IMR-90 (cell line): Measurements from ENCODE around the gene SYNRG. TPM values are rescaled to one million over a fixed set of nuclear protein-coding genes. Genes with fewer than 3 reads are reported as not detected.

Experiments
- ATAC-seq: fragments of 200-7000 bp; cut with Tn5 transposase; 2 replicates; pipeline ENCODE4 v1.9.1; 2020; ENCODE audit warnings: low read depth, mild to moderate bottlenecking, moderate library complexity
- BruUV-seq: library from RNA; stranded (reverse); fragments of 400-500 nt; replicated peaks from 2 replicates; lab custom pipeline; 2021; lab: Mats Ljungman, UMichigan
- CTCF ChIA-PET: fragments of 300-600 bp; formaldehyde crosslinking; extraction: SDS; loops from one replicate; lab custom pipeline; 2021; ENCODE audit warnings: antibody characterized with exemption; lab: Yijun Ruan, JAX
- POLR2A ChIA-PET: fragments of 300-600 bp; sonication (Branson Sonifier 250); formaldehyde crosslinking; loops from one replicate; lab custom pipeline; 2022; ENCODE audit warnings: antibody characterized with exemption; ENCODE audit not compliant: unreplicated experiment; lab: Charles Lee
- DNase-seq: peaks from one replicate; pipeline ENCODE4 v3.0.0; 2013
- H2AFZ ChIP-seq: replicated peaks from 2 replicates; pipeline ENCODE3; 2013; ENCODE audit warnings: low read length, mild to moderate bottlenecking; ENCODE audit not compliant: poor library complexity
- H2AK5ac ChIP-seq: 2 replicates; pipeline ENCODE4 v1.6.1; 2013; ENCODE audit warnings: low read depth, low read length, inconsistent platforms
- H2AK9ac ChIP-seq: replicated peaks from 2 replicates; pipeline ENCODE3; 2013; ENCODE audit warnings: mild to moderate bottlenecking, low read depth, low read length, moderate library complexity; ENCODE audit not compliant: poor library complexity
- H2BK120ac ChIP-seq: 2 replicates; pipeline ENCODE4 v1.6.1; 2013; ENCODE audit warnings: low read depth, low read length, inconsistent platforms
- H2BK15ac ChIP-seq: 3 replicates; pipeline ENCODE4 v1.6.1; 2013; ENCODE audit warnings: low read depth, low read length, inconsistent platforms
- H2BK20ac ChIP-seq: 2 replicates; pipeline ENCODE4 v1.6.1; 2013; ENCODE audit warnings: low read depth, mild to moderate bottlenecking, inconsistent platforms, low read length, moderate library complexity
- H2BK5ac ChIP-seq: 2 replicates; pipeline ENCODE4 v1.6.1; 2013; ENCODE audit warnings: mild to moderate bottlenecking, low read depth, low read length, inconsistent platforms; ENCODE audit not compliant: poor library complexity, severe bottlenecking
- H3K14ac ChIP-seq: replicated peaks from 2 replicates; pipeline ENCODE4 v1.6.1; 2013; ENCODE audit warnings: low read depth, low read length, inconsistent platforms
- H3K18ac ChIP-seq: 2 replicates; pipeline ENCODE4 v1.6.1; 2013; ENCODE audit warnings: low read depth, low read length, control low read depth
- H3K23ac ChIP-seq: 2 replicates; pipeline ENCODE4 v1.6.1; 2013; ENCODE audit warnings: low read depth, low read length, inconsistent platforms
- H3K27ac ChIP-seq: 2 replicates; pipeline ENCODE4 v1.5.1; 2013; ENCODE audit warnings: mild to moderate bottlenecking, control low read depth, low read length; ENCODE audit not compliant: insufficient read depth
- H3K27me3 ChIP-seq: 2 replicates; pipeline ENCODE4 v1.6.1; 2013; ENCODE audit warnings: low read length; ENCODE audit not compliant: control insufficient read depth, insufficient read depth
- H3K36me3 ChIP-seq: 2 replicates; pipeline ENCODE4 v1.6.1; 2013; ENCODE audit warnings: low read length, mixed read lengths; ENCODE audit not compliant: control insufficient read depth, insufficient read depth
- H3K4ac ChIP-seq: 2 replicates; pipeline ENCODE4 v1.6.1; 2013; ENCODE audit warnings: low read depth, low read length, inconsistent platforms
- H3K4me1 ChIP-seq: 2 replicates; pipeline ENCODE4 v1.6.1; 2013; ENCODE audit warnings: low read length, mixed read lengths; ENCODE audit not compliant: control insufficient read depth, insufficient read depth
- H3K4me2 ChIP-seq: 2 replicates; pipeline ENCODE4 v1.6.1; 2013; ENCODE audit warnings: low read depth, mild to moderate bottlenecking, control low read depth, low read length, moderate library complexity
- H3K4me3 ChIP-seq: 2 replicates; pipeline ENCODE4 v1.5.1; 2013; ENCODE audit warnings: low read depth, mild to moderate bottlenecking, control low read depth, low read length, moderate library complexity; ENCODE audit not compliant: insufficient read depth
- H3K56ac ChIP-seq: 2 replicates; pipeline ENCODE4 v1.6.1; 2013; ENCODE audit warnings: low read length, inconsistent platforms; ENCODE audit not compliant: insufficient read depth; ENCODE audit errors: extremely low read depth
- H3K79me1 ChIP-seq, 2 experiments: 2 replicates each; pipeline ENCODE4 v1.6.1; 2013; ENCODE audit warnings: low read length in 2 of 2, inconsistent platforms in 1 of 2, low read depth in 1 of 2
- H3K9ac ChIP-seq: 2 replicates; pipeline ENCODE4 v1.6.1; 2013; ENCODE audit warnings: low read depth, low read length, control low read depth
- H3K9me1 ChIP-seq: 2 replicates; pipeline ENCODE4 v1.6.1; 2013; ENCODE audit warnings: low read length, inconsistent platforms; ENCODE audit not compliant: insufficient read depth
- H3K9me3 ChIP-seq: 2 replicates; pipeline ENCODE4 v1.6.1; 2013; ENCODE audit warnings: low read length; ENCODE audit not compliant: control insufficient read depth, insufficient read depth
- H4K20me1 ChIP-seq: 2 replicates; pipeline ENCODE4 v1.6.1; 2013; ENCODE audit warnings: low read length, inconsistent platforms; ENCODE audit not compliant: insufficient read depth
- H4K5ac ChIP-seq: 2 replicates; pipeline ENCODE4 v1.6.1; 2013; ENCODE audit warnings: mild to moderate bottlenecking, low read depth, low read length, control low read depth
- H4K8ac ChIP-seq, 2 experiments: 2 replicates each; pipeline ENCODE4 v1.6.1; 2013; ENCODE audit warnings: low read depth in 2 of 2, low read length in 2 of 2, control low read depth in 1 of 2, inconsistent platforms in 1 of 2
- H4K91ac ChIP-seq: 2 replicates; pipeline ENCODE4 v1.6.1; 2013; ENCODE audit warnings: low read depth, low read length, inconsistent platforms; ENCODE audit not compliant: insufficient read depth
- CHD1 ChIP-seq: IDR thresholded peaks from 2 replicates; pipeline ENCODE4 v1.6.1; 2012; ENCODE audit warnings: low read depth, low read length, improper control_type of control experiment
- WGBS, 2 experiments: methylation state at CpG; one replicate each; pipeline versions ENCODE4 v1.1.5 to v1.1.7; 2013; ENCODE audit warnings: missing lambda C conversion rate in 2 of 2; ENCODE audit not compliant: insufficient read length in 1 of 2; ENCODE audit errors: extremely low coverage in 2 of 2; 5-methylcytosine and 5-hydroxymethylcytosine counted together
- dilution Hi-C: fragments of 300-500 bp; cut with HindIII; formaldehyde crosslinking; loops from one replicate; pipeline ENCODE4 v1.14.3; 2018; ENCODE audit warnings: low sequenced_read_pairs; ENCODE audit not compliant: unreplicated experiment
- in situ Hi-C: fragments of 300-500 bp; cut with MboI; formaldehyde crosslinking; loops from 3 replicates; pipeline ENCODE4 v1.14.3; 2019; ENCODE audit warnings: low sequenced_read_pairs, inconsistent platforms, mixed read lengths
- intact Hi-C: fragments of 100-400 bp; cut with micrococcal nuclease; formaldehyde crosslinking; loops from 2 replicates; pipeline ENCODE4 v1.10.0; 2022
- polyA plus RNA-seq, 3 experiments: library from polyadenylated mRNA; depleted of rRNA; stranded (reverse); fragments of >200 nt; gene quantifications; 2 replicates each; pipeline ENCODE4 v1.2.3, GENCODE V29; 2012; ENCODE audit warnings: low replicate concordance in 1 of 3
- total RNA-seq: library from RNA; depleted of rRNA; stranded (reverse); fragments of >200 nt; gene quantifications from 2 replicates; pipeline ENCODE4 v1.2.3, GENCODE V29; 2012
- TF ChIP-seq, protein P1 (sequence below): fragments of 150-350 bp; IDR thresholded peaks from 2 replicates; pipeline ENCODE4 v1.6.1; 2016; ENCODE audit warnings: low read depth, mild to moderate bottlenecking, low read length, moderate library complexity, borderline replicate concordance

The SYNRG gene
- total and polyA plus RNA-seq, 2 of the 4 experiments (the other 2 are of a cell fraction): 11.7 to 15.2 TPM

DNA sequence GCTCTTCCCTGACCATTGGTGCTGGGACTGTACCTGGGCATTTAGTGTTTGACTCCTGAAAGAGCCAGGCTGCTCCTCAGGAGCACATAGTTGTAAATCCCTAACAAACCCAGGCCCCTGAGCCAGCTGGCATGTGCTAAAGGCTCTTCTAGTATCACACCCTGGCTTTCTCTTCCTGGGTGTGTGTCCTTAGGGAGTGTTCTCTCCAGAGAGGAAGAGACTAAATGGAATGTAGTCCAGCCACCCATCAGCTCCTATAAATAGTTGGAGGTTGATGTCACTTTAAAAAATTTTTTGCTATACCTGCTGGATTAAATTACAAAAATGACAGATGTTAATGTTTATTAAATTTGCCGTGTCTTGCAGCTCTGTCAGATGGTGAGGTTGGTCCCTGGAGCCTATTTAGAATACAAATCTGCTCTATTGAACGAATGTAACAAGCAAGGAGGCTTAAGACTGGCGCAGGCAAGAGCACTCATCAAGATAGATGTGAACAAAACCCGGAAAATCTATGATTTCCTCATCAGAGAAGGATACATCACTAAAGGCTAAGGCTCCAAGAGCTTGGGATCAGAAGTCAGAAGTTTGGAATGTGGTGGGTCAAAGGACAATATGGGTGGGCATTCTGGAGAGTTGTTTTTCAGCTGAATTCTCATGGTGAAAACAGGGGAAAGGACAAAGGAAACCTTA lies 132.6 kb downstream of the SYNRG start:
- WGBS, 2 experiments: 69% methylated on average over 2 of the region's 4 CpGs; no CpG with 5 or more reads in 1 of the 2 experiments

More for the DNA sequence above, 132.6 kb downstream of the SYNRG start:
- Histone ChIP-seq H3K79me1 (peaks cover 0 to 12% of the 10 kb centered on the region in 2 experiments; a peak in 3 of 4 replicates), H2AK5ac (peak overlapping the region; percentile 23), H3K27me3 (no peaks in the 10 kb centered on the region), H3K4me1 (peaks cover 5% of the 10 kb centered on the region), H2BK5ac (peak overlapping the region; percentile 8), H3K14ac (peak overlapping the region; percentile 58), H4K91ac (0 out of 2 replicates have a peak overlapping the region, but pooled peaks have one; percentile 2), H4K8ac (peak overlapping the region; percentile 30 to 54; a peak in 3 of 4 replicates), H2AFZ (no peak overlapping the region), H3K9me1 (peaks cover 5% of the 10 kb centered on the region; the same call in 1 of the 2 replicates), H2BK15ac (peak overlapping the region; percentile 64; the same call in 1 of the 3 replicates), H3K4me2 (no peak overlapping the region), H3K4me3 (no peak overlapping the region), H3K18ac (no peak overlapping the region), H4K20me1 (no peaks in the 10 kb centered on the region), H3K9me3 (no peaks in the 10 kb centered on the region), H3K27ac (peak overlapping the region; percentile 36; the same call in 1 of the 2 replicates), H3K4ac (peak overlapping the region; percentile 81), H3K36me3 (peaks cover 18% of the 10 kb centered on the region), H2BK20ac (peak overlapping the region; percentile 40), H2AK9ac (peak overlapping the region; percentile 0), H3K56ac (no peak overlapping the region), H2BK120ac (peak overlapping the region; percentile 80), H4K5ac (peak overlapping the region; percentile 12; the same call in 1 of the 2 replicates), H3K23ac (peak overlapping the region; percentile 54), H3K9ac (no peak overlapping the region)
- dilution Hi-C loops (no loop called here), intact Hi-C loops (no loop called here), in situ Hi-C loops (no loop called here)
- ChIA-PET CTCF (interaction anchor here (1.1 kb wide), 1 partner anchor 14 kb away, joined by 3 read pairs; no protein-coding TSS in a partner anchor), POLR2A (interaction anchor here (0.6 kb wide), 1 partner anchor 13 kb away, joined by 3 read pairs; the partner anchor contains the start of gene DUSP14)
- no TSS peak for BruUV-seq
- peak; percentile 55 for DNase-seq
- TF ChIP-seq, protein P1, sequence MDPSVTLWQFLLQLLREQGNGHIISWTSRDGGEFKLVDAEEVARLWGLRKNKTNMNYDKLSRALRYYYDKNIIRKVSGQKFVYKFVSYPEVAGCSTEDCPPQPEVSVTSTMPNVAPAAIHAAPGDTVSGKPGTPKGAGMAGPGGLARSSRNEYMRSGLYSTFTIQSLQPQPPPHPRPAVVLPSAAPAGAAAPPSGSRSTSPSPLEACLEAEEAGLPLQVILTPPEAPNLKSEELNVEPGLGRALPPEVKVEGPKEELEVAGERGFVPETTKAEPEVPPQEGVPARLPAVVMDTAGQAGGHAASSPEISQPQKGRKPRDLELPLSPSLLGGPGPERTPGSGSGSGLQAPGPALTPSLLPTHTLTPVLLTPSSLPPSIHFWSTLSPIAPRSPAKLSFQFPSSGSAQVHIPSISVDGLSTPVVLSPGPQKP: no peak
- TF ChIP-seq CHD1: no peak
- peak; percentile 72 for ATAC-seq
